Gastrocnemius medialis (tissue), 4 donors: ENCODE results near the gene TERF2IP.

ENCODE experiments used
- POLR2A ChIP-seq, 2 donors: fragments of 450-650 bp; IDR thresholded peaks; one replicate each; pipeline ENCODE4 v1.6.1; 2017; ENCODE audit warnings: antibody characterized with exemption in 2 of 2, mild to moderate bottlenecking in 2 of 2, moderate library complexity in 2 of 2
- TF ChIP-seq, protein P1 (sequence below), 5 experiments: fragments of 450-650 bp in 3 of 5; fragments of 200-600 bp in 2 of 5; sonication (generic) in 2 of 5; IDR thresholded peaks in 4 of 5; conservative IDR thresholded peaks in 1 of 5; 1 replicate in 4 of 5; 2 replicates in 1 of 5; pipeline ENCODE4 v1.5.1; 2016 to 2019; ENCODE audit warnings: antibody characterized with exemption in 5 of 5, mild to moderate bottlenecking in 3 of 5, moderate library complexity in 3 of 5

- TF ChIP-seq, protein P1, sequence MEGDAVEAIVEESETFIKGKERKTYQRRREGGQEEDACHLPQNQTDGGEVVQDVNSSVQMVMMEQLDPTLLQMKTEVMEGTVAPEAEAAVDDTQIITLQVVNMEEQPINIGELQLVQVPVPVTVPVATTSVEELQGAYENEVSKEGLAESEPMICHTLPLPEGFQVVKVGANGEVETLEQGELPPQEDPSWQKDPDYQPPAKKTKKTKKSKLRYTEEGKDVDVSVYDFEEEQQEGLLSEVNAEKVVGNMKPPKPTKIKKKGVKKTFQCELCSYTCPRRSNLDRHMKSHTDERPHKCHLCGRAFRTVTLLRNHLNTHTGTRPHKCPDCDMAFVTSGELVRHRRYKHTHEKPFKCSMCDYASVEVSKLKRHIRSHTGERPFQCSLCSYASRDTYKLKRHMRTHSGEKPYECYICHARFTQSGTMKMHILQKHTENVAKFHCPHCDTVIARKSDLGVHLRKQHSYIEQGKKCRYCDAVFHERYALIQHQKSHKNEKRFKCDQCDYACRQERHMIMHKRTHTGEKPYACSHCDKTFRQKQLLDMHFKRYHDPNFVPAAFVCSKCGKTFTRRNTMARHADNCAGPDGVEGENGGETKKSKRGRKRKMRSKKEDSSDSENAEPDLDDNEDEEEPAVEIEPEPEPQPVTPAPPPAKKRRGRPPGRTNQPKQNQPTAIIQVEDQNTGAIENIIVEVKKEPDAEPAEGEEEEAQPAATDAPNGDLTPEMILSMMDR (IDR thresholded peaks at IDR 0.05 in 4 of 5, conservative IDR thresholded peaks at IDR 0.05 in 1 of 5), result no peak
- TF ChIP-seq POLR2A (IDR thresholded peaks at IDR 0.05), result no peak
Observed at GRCh38 chr16:75660321-75660720, 12.7 kb downstream of the TERF2IP start.
